ENCODE measurements around the gene LHX5.

The LHX5 gene

GRCh38 chr12:113438523-113439300 lies 33.0 kb downstream of the LHX5 start:
- no peak for DNase-seq

GRCh38 chr12:113437729-113438100 lies 34.0 kb downstream of the LHX5 start:
- DNase-seq: no peak

- DNase-seq: no peak
Observed at GRCh38 chr12:113436993-113437728, 34.5 kb downstream of the LHX5 start.

GRCh38 chr12:113436586-113436985 lies 35.1 kb downstream of the LHX5 start:
- no peak for DNase-seq

- no peak for DNase-seq
Observed at GRCh38 chr12:113435367-113435766, 36.3 kb downstream of the LHX5 start.

- no peak for DNase-seq
Observed at GRCh38 chr12:113432986-113433385, 38.7 kb downstream of the LHX5 start.

- DNase-seq: no peak
Observed at GRCh38 chr12:113428482-113428881, 43.2 kb downstream of the LHX5 start.

GRCh38 chr12:113427882-113428281 lies 43.8 kb downstream of the LHX5 start:
- no peak for DNase-seq

- DNase-seq: no peak
Observed at GRCh38 chr12:113425960-113426453, 45.7 kb downstream of the LHX5 start.

- peak; percentile 36 for DNase-seq
Observed at GRCh38 chr12:113424915-113425823, 46.5 kb downstream of the LHX5 start.

- DNase-seq: no peak
Observed at GRCh38 chr12:113424456-113424855, 47.2 kb downstream of the LHX5 start.

GRCh38 chr12:113422886-113423669 lies 48.6 kb downstream of the LHX5 start:
- DNase-seq: no peak

- DNase-seq: no peak
Observed at GRCh38 chr12:113422030-113422885, 49.4 kb downstream of the LHX5 start, which contains the start of gene SDSL. Gene SDSL (plus strand): TSS chr12:113422380. CDS start chr12:113427983, 5,603 bp downstream.

GRCh38 chr12:113420996-113421595 lies 50.6 kb downstream of the LHX5 start:
- no peak for DNase-seq

- DNase-seq: no peak
Observed at GRCh38 chr12:113418213-113418879, 53.3 kb downstream of the LHX5 start.

- no peak for DNase-seq
Observed at GRCh38 chr12:113416091-113416754, 55.4 kb downstream of the LHX5 start.

GRCh38 chr12:113414519-113415038 lies 57.1 kb downstream of the LHX5 start:
- DNase-seq: no peak

- no peak for DNase-seq
Observed at GRCh38 chr12:113413488-113413939, 58.2 kb downstream of the LHX5 start.
